H9 (cell line): Measurements from ENCODE around the gene DACH1. TPM values are rescaled to one million over a fixed set of nuclear protein-coding genes. Genes with fewer than 3 reads are reported as not detected.

Experiments used
- DNase-seq: peaks from one replicate; pipeline ENCODE4 v3.0.0-alpha.2; 2017
- H2AFZ ChIP-seq: one replicate; pipeline ENCODE4 v1.6.1; 2013; ENCODE audit warnings: mild to moderate bottlenecking, low read length, control low read depth, moderate library complexity
- H2AK5ac ChIP-seq: 2 replicates; pipeline ENCODE4 v1.6.1; 2013; ENCODE audit warnings: low read length, control low read depth, mixed read lengths; ENCODE audit not compliant: insufficient read length
- H2BK120ac ChIP-seq: one replicate; pipeline ENCODE4 v1.6.1; 2013; ENCODE audit warnings: low read depth, mild to moderate bottlenecking, low read length, control low read depth, inconsistent platforms; ENCODE audit not compliant: poor library complexity, severe bottlenecking
- H2BK12ac ChIP-seq: 2 replicates; pipeline ENCODE4 v1.6.1; 2013; ENCODE audit warnings: low read length, control low read depth, mixed read lengths, low read depth; ENCODE audit not compliant: insufficient read length
- H2BK15ac ChIP-seq: 2 replicates; pipeline ENCODE4 v1.6.1; 2013; ENCODE audit warnings: low read depth, low read length, control low read depth
- H2BK20ac ChIP-seq: one replicate; pipeline ENCODE4 v1.6.1; 2013; ENCODE audit warnings: low read depth, mild to moderate bottlenecking, low read length, control low read depth, inconsistent platforms; ENCODE audit not compliant: poor library complexity, severe bottlenecking
- H2BK5ac ChIP-seq: 2 replicates; pipeline ENCODE4 v1.6.1; 2013; ENCODE audit warnings: low read length, control low read depth, mixed read lengths; ENCODE audit not compliant: insufficient read length
- H3K14ac ChIP-seq: 2 replicates; pipeline ENCODE4 v1.6.1; 2013; ENCODE audit warnings: low read length, control low read depth; ENCODE audit not compliant: insufficient read depth
- H3K18ac ChIP-seq: 2 replicates; pipeline ENCODE4 v1.6.1; 2013; ENCODE audit warnings: low read depth, mild to moderate bottlenecking, mixed read lengths, low read length, control low read depth; ENCODE audit not compliant: insufficient read length
- H3K23ac ChIP-seq: 2 replicates; pipeline ENCODE4 v1.6.1; 2013; ENCODE audit warnings: low read length, control low read depth, mixed read lengths, low read depth; ENCODE audit not compliant: insufficient read length
- H3K23me2 ChIP-seq: 2 replicates; pipeline ENCODE4 v1.6.1; 2013; ENCODE audit warnings: low read depth, mild to moderate bottlenecking, mixed read lengths, low read length, control low read depth; ENCODE audit not compliant: insufficient read length, poor library complexity, severe bottlenecking
- H3K27ac ChIP-seq: 2 replicates; pipeline ENCODE4 v1.5.1; 2013; ENCODE audit warnings: low read length, control low read depth, mixed read lengths, low read depth; ENCODE audit not compliant: insufficient read length
- H3K27me3 ChIP-seq: 2 replicates; pipeline ENCODE4 v1.6.1; 2013; ENCODE audit warnings: low read length, control low read depth, inconsistent platforms; ENCODE audit not compliant: insufficient read depth
- H3K4ac ChIP-seq: 2 replicates; pipeline ENCODE4 v1.6.1; 2013; ENCODE audit warnings: low read depth, mild to moderate bottlenecking, control low read depth, inconsistent platforms, low read length, moderate library complexity
- H3K4me1 ChIP-seq: 2 replicates; pipeline ENCODE4 v1.6.1; 2013; ENCODE audit warnings: low read length, control low read depth, inconsistent platforms; ENCODE audit not compliant: insufficient read depth
- H3K4me2 ChIP-seq: 2 replicates; pipeline ENCODE4 v1.6.1; 2013; ENCODE audit warnings: low read length, control low read depth, mixed read lengths; ENCODE audit not compliant: insufficient read length, insufficient read depth
- H3K56ac ChIP-seq: 2 replicates; pipeline ENCODE4 v1.6.1; 2013; ENCODE audit warnings: low read depth, mild to moderate bottlenecking, mixed read lengths, low read length, control low read depth; ENCODE audit not compliant: insufficient read length
- H3K79me1 ChIP-seq: 2 replicates; pipeline ENCODE4 v1.6.1; 2013; ENCODE audit warnings: low read depth, mild to moderate bottlenecking, moderate library complexity, low read length, control low read depth, inconsistent platforms; ENCODE audit not compliant: insufficient read depth, poor library complexity, severe bottlenecking
- H3K79me2 ChIP-seq: 2 replicates; pipeline ENCODE4 v1.6.1; 2013; ENCODE audit warnings: low read length, control low read depth, inconsistent platforms; ENCODE audit not compliant: insufficient read depth
- H3K9ac ChIP-seq: 2 replicates; pipeline ENCODE4 v1.6.1; 2013; ENCODE audit warnings: low read length, control low read depth, mixed read lengths; ENCODE audit not compliant: insufficient read length; ENCODE audit errors: extremely low read depth
- H3K9me3 ChIP-seq: one replicate; pipeline ENCODE4 v1.6.1; 2013; ENCODE audit warnings: low read depth, low read length, inconsistent platforms; ENCODE audit not compliant: control insufficient read depth
- H3T11ph ChIP-seq: one replicate; pipeline ENCODE4 v1.6.1; 2013; ENCODE audit warnings: mild to moderate bottlenecking, low read length, control low read depth, inconsistent platforms
- H4K20me1 ChIP-seq: one replicate; pipeline ENCODE4 v1.6.1; 2013; ENCODE audit not compliant: control insufficient read depth, insufficient read length, insufficient read depth
- H4K5ac ChIP-seq: 2 replicates; pipeline ENCODE4 v1.6.1; 2013; ENCODE audit warnings: low read depth, mild to moderate bottlenecking, mixed read lengths, low read length, control low read depth; ENCODE audit not compliant: insufficient read length
- H4K8ac ChIP-seq: replicated peaks from 2 replicates; pipeline ENCODE4 v1.6.1; 2013; ENCODE audit warnings: low read length, control low read depth, mixed read lengths, low read depth; ENCODE audit not compliant: insufficient read length
- H4K91ac ChIP-seq: 2 replicates; pipeline ENCODE4 v1.6.1; 2013; ENCODE audit warnings: low read depth, mild to moderate bottlenecking, moderate library complexity, mixed read lengths, low read length, control low read depth; ENCODE audit not compliant: insufficient read length
- H3K27ac Mint-ChIP-seq, 3 experiments: 2 replicates in 2 of 3; 3 replicates in 1 of 3; pipeline ENCODE4 v1.8.0; 2020 to 2021; ENCODE audit warnings: mixed read lengths in 3 of 3, mild to moderate bottlenecking in 1 of 3, moderate library complexity in 1 of 3
- H3K27me3 Mint-ChIP-seq: 2 replicates; pipeline ENCODE4 v1.8.0; 2021; ENCODE audit warnings: low read depth, mild to moderate bottlenecking, moderate library complexity, mixed read lengths
- H3K36me3 Mint-ChIP-seq, 3 experiments: 2 replicates in 2 of 3; 3 replicates in 1 of 3; pipeline ENCODE4 v1.8.0; 2020 to 2021; ENCODE audit warnings: low read depth in 3 of 3, mixed read lengths in 3 of 3; ENCODE audit not compliant: insufficient read depth in 1 of 3
- H3K4me1 Mint-ChIP-seq, 2 experiments: 2 replicates each; pipeline ENCODE4 v1.8.0; 2020; ENCODE audit warnings: mixed read lengths in 2 of 2
- H3K4me3 Mint-ChIP-seq, 2 experiments: 2 replicates in 1 of 2; 3 replicates in 1 of 2; pipeline ENCODE4 v1.8.0; 2020 to 2021; ENCODE audit warnings: mild to moderate bottlenecking in 2 of 2, mixed read lengths in 2 of 2, moderate library complexity in 1 of 2
- H3K9me3 Mint-ChIP-seq, 2 experiments: 2 replicates in 1 of 2; 3 replicates in 1 of 2; pipeline ENCODE4 v1.8.0; 2020; ENCODE audit warnings: mild to moderate bottlenecking in 2 of 2, mixed read lengths in 2 of 2, moderate library complexity in 1 of 2
- CTCF ChIP-seq: fragments of 200-600 bp; sonication (generic); conservative IDR thresholded peaks from 3 replicates; pipeline ENCODE4 v1.8.0; 2021; ENCODE audit warnings: antibody characterized with exemption, mild to moderate bottlenecking
- WGBS: extraction: QIAGEN DNeasy Blood & Tissue Kit; methylation state at CpG from one replicate; pipeline ENCODE4 v1.1.7; 2013; ENCODE audit warnings: missing lambda C conversion rate, low lambda C conversion rate, mixed read lengths; ENCODE audit not compliant: insufficient read length; ENCODE audit errors: extremely low coverage; 5-methylcytosine and 5-hydroxymethylcytosine counted together
- total RNA-seq: library from RNA; stranded (reverse); gene quantifications from 2 replicates; pipeline ENCODE4 v1.2.1, GENCODE V29; 2021

DACH1 gene
- total RNA-seq, 1 experiment from 2014 or later, result not detected

GRCh38 chr13:71842003-71842402 is 25.0 kb downstream of the DACH1 start:
- no peak for TF ChIP-seq CTCF
- H4K20me1 ChIP-seq, result no peaks in the 10 kb centered on the region
- H3K23me2 ChIP-seq, result no peaks in the 10 kb centered on the region
- no peak overlapping the region for H3K23ac ChIP-seq
- H3K56ac ChIP-seq, result no peak overlapping the region
- H3K4me2 ChIP-seq, result no peak overlapping the region
- no peak overlapping the region for H3K4me3 Mint-ChIP-seq
- no peak overlapping the region for H2BK12ac ChIP-seq
- H3K9me3 ChIP-seq, result no peaks in the 10 kb centered on the region
- H2BK15ac ChIP-seq, result no peak overlapping the region
- no peak overlapping the region for H2AFZ ChIP-seq
- H3K4ac ChIP-seq, result no peak overlapping the region
- no peak overlapping the region for H3T11ph ChIP-seq
- no peak overlapping the region for H2BK120ac ChIP-seq
- H2AK5ac ChIP-seq, result no peak overlapping the region
- H4K5ac ChIP-seq, result no peak overlapping the region
- no peak overlapping the region for H3K9ac ChIP-seq
- H3K9me3 Mint-ChIP-seq, result peaks cover 0 to 2% of the 10 kb centered on the region in 2 experiments; a peak in 1 of 5 replicates
- no peaks in the 10 kb centered on the region for H3K79me2 ChIP-seq
- no peak overlapping the region for H4K91ac ChIP-seq
- H2BK5ac ChIP-seq, result no peak overlapping the region
- H3K14ac ChIP-seq, result no peak overlapping the region
- H3K27me3 Mint-ChIP-seq, result no peaks in the 10 kb centered on the region
- H3K79me1 ChIP-seq, result no peaks in the 10 kb centered on the region
- H4K8ac ChIP-seq, result no peak overlapping the region
- no peak for DNase-seq
- no peaks in the 10 kb centered on the region for H3K4me1 ChIP-seq
- H3K36me3 Mint-ChIP-seq, result peaks cover 0 to 3% (median 0%) of the 10 kb centered on the region in 3 experiments; a peak in 2 of 7 replicates
- H3K18ac ChIP-seq, result no peak overlapping the region
- no peak overlapping the region for H2BK20ac ChIP-seq
- H3K27ac ChIP-seq, result no peak overlapping the region
- H3K27me3 ChIP-seq, result no peaks in the 10 kb centered on the region
- H3K27ac Mint-ChIP-seq, result no peak overlapping the region
- H3K4me1 Mint-ChIP-seq, result peaks cover 0 to 4% of the 10 kb centered on the region in 2 experiments; a peak in 1 of 4 replicates
- no CpG with 5 or more reads among the region's 3 CpGs for WGBS
